ENCODE results near the gene AHCY. TPM values are rescaled to one million over a fixed set of nuclear protein-coding genes. Genes with fewer than 3 reads are reported as not detected.

The AHCY gene
- total RNA-seq, 2 donors from 2014 or later = 271 to 350 TPM

GRCh38 chr20:34312024-34312460 lies 8.9 kb upstream of the AHCY start:
- Mint-ChIP-seq H3K9me3 (no peaks in the 10 kb centered on the region), H3K36me3 (ENCODE audit: low read depth) (no peaks in the 10 kb centered on the region), H3K27me3 (ENCODE audit: insufficient read depth) (peaks cover 13% of the 10 kb centered on the region), H3K4me1 (peaks cover 18% of the 10 kb centered on the region), H3K27ac (peak overlapping the region; percentile 12), H3K4me3 (peak overlapping the region; percentile 51)
- H3K36me3 ChIP-seq (ENCODE audit: control insufficient read depth, insufficient read depth, low read length) = no peaks in the 10 kb centered on the region
- H3K9ac ChIP-seq (ENCODE audit: extremely low read depth, low read length, poor library complexity, severe bottlenecking) = no peak overlapping the region
- peak overlapping the region; percentile 56 for H3K4me3 ChIP-seq (ENCODE audit: low read length)
- no peak overlapping the region for H3K27ac ChIP-seq (ENCODE audit: low read depth, low read length)
- H3K27me3 ChIP-seq (ENCODE audit: control insufficient read depth, insufficient read depth, low read length, poor library complexity, severe bottlenecking) = peaks cover 9% of the 10 kb centered on the region
- H3K4me1 ChIP-seq (ENCODE audit: control insufficient read depth, insufficient read depth, low read length) = peaks cover 9% of the 10 kb centered on the region
- 28 to 32% methylated on average over 4 to 11 of the region's 11 CpGs for WGBS, 2 experiments (ENCODE audit: insufficient coverage in 1 of 2, insufficient read length in 1 of 2)
- no peak for TF ChIP-seq CTCF (conservative IDR thresholded peaks at IDR 0.05)
- peak; percentile 70 for DNase-seq
- no peaks in the 10 kb centered on the region for H3K9me3 ChIP-seq (ENCODE audit: control insufficient read depth, low read length)

GRCh38 chr20:34311118-34312023 lies 8.2 kb upstream of the AHCY start:
- peak; percentile 45 for TF ChIP-seq CTCF (conservative IDR thresholded peaks at IDR 0.05)
- no peak overlapping the region for H3K27ac ChIP-seq (ENCODE audit: low read depth, low read length)
- peak overlapping the region; percentile 60 for H3K4me3 ChIP-seq (ENCODE audit: low read length)
- 13 to 23% methylated on average over 17 to 41 of the region's 45 CpGs for WGBS, 2 experiments (ENCODE audit: insufficient coverage in 1 of 2, insufficient read length in 1 of 2)
- no peaks in the 10 kb centered on the region for H3K9me3 ChIP-seq (ENCODE audit: control insufficient read depth, low read length)
- H3K27me3 ChIP-seq (ENCODE audit: control insufficient read depth, insufficient read depth, low read length, poor library complexity, severe bottlenecking) = peaks cover 9% of the 10 kb centered on the region
- H3K4me3 Mint-ChIP-seq = peak overlapping the region; percentile 51
- peaks cover 15% of the 10 kb centered on the region for H3K27me3 Mint-ChIP-seq (ENCODE audit: insufficient read depth)
- no peaks in the 10 kb centered on the region for H3K9me3 Mint-ChIP-seq
- peak overlapping the region; percentile 37 for H3K27ac Mint-ChIP-seq
- no peaks in the 10 kb centered on the region for H3K36me3 Mint-ChIP-seq (ENCODE audit: low read depth)
- no peaks in the 10 kb centered on the region for H3K36me3 ChIP-seq (ENCODE audit: control insufficient read depth, insufficient read depth, low read length)
- no peak overlapping the region for H3K9ac ChIP-seq (ENCODE audit: extremely low read depth, low read length, poor library complexity, severe bottlenecking)
- peaks cover 18% of the 10 kb centered on the region for H3K4me1 Mint-ChIP-seq
- peak; percentile 94 for DNase-seq
- H3K4me1 ChIP-seq (ENCODE audit: control insufficient read depth, insufficient read depth, low read length) = peaks cover 9% of the 10 kb centered on the region

GRCh38 chr20:34310481-34311117 lies 7.4 kb upstream of the AHCY start:
- Mint-ChIP-seq H3K4me3 (peak overlapping the region; percentile 51), H3K27me3 (ENCODE audit: insufficient read depth) (peaks cover 15% of the 10 kb centered on the region), H3K4me1 (peaks cover 18% of the 10 kb centered on the region), H3K27ac (peak overlapping the region; percentile 37), H3K9me3 (no peaks in the 10 kb centered on the region), H3K36me3 (ENCODE audit: low read depth) (no peaks in the 10 kb centered on the region)
- no peak for DNase-seq
- WGBS, 2 experiments (ENCODE audit: insufficient coverage in 1 of 2, insufficient read length in 1 of 2) = 85 to 88% methylated on average over 14 to 19 of the region's 19 CpGs
- H3K9ac ChIP-seq (ENCODE audit: extremely low read depth, low read length, poor library complexity, severe bottlenecking) = no peak overlapping the region
- no peak overlapping the region for H3K27ac ChIP-seq (ENCODE audit: low read depth, low read length)
- H3K4me1 ChIP-seq (ENCODE audit: control insufficient read depth, insufficient read depth, low read length) = peaks cover 9% of the 10 kb centered on the region
- peak overlapping the region; percentile 60 for H3K4me3 ChIP-seq (ENCODE audit: low read length)
- peaks cover 9% of the 10 kb centered on the region for H3K27me3 ChIP-seq (ENCODE audit: control insufficient read depth, insufficient read depth, low read length, poor library complexity, severe bottlenecking)
- no peaks in the 10 kb centered on the region for H3K36me3 ChIP-seq (ENCODE audit: control insufficient read depth, insufficient read depth, low read length)
- no peak for TF ChIP-seq CTCF (conservative IDR thresholded peaks at IDR 0.05)
- no peaks in the 10 kb centered on the region for H3K9me3 ChIP-seq (ENCODE audit: control insufficient read depth, low read length)

Data from endodermal cell (in vitro differentiated cells).